Measurements from ENCODE around the gene CPPED1. TPM values are rescaled to one million over a fixed set of nuclear protein-coding genes. Genes with fewer than 3 reads are reported as not detected.

CPPED1 gene
- total and polyA plus RNA-seq, 2 experiments from 2014 or later, result 6.2 to 7.3 TPM

DNA sequence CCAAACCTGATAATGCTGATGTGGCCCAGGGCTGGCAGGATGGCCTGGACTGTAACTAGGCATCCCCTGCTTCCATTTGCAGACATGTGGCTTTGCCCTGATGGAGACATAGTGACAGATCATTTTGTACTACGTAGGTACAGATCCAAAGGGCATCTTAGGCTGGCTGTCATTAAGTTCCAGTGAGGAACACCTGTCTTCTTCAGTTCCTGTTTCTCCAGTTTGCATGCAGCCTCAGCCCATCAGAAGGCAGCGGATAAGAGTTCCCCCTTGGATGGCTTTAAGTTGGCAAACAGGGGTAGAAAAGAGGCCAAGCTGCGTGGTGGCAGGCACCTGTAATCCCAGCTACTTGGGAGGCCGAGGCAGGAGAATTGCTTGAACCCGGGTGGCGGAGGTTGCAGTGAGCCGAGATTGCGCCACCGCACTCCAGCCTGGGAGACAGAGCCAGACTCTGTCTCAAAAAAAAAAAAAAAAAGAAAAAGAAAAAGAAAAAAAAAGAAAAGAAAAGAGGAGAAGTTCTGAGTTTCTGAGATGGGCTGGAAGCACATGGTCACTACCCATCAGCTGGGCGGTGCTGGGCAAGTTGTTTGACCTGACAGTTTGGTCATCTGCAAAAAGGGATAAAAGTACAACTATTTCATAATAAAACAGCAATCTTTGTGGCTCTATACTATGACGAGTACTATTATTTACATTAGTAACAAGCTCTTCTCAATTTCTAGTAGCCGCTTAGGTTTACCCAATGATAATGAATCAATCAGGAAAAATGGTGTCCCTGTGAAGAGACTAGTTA, 42.7 kb downstream of the CPPED1 start:
- no peaks in the 10 kb centered on the region for H3K27me3 Mint-ChIP-seq (ENCODE audit: insufficient read depth, low read depth, poor library complexity)
- no peaks in the 10 kb centered on the region for H3F3A ChIP-seq (replicated peaks; ENCODE audit: low read depth)
- H3K4me2 ChIP-seq, result no peak overlapping the region
- no peaks in the 10 kb centered on the region for H3K36me3 ChIP-seq (ENCODE audit: insufficient read depth)
- no peaks in the 10 kb centered on the region for H3K79me2 ChIP-seq (replicated peaks; ENCODE audit: insufficient read depth)
- ATAC-seq (no peak), DNase-seq (ENCODE audit: low spot score) (no peak)
- peaks cover 12% of the 10 kb centered on the region; the same call in 2 of the 3 replicates for H3K4me1 Mint-ChIP-seq
- H3K27ac ChIP-seq (ENCODE audit: low read depth), result no peak overlapping the region
- TF ChIP-seq POLR2AphosphoS5 (IDR thresholded peaks at IDR 0.05; ENCODE audit: low read depth) (no peak), EZH2 (IDR thresholded peaks at IDR 0.05; ENCODE audit: low read depth, unreplicated experiment) (no peak), ZNF114 (CRISPR knock-in tag; IDR thresholded peaks at IDR 0.05) (no peak), NANOG (IDR thresholded peaks at IDR 0.05; ENCODE audit: borderline replicate concordance) (no peak), CREB1 (CRISPR knock-in tag; IDR thresholded peaks at IDR 0.05; ENCODE audit: low read depth) (no peak), ZNF331 (CRISPR knock-in tag; IDR thresholded peaks at IDR 0.05; ENCODE audit: low read depth) (no peak)
- TF ChIP-seq, protein P1, sequence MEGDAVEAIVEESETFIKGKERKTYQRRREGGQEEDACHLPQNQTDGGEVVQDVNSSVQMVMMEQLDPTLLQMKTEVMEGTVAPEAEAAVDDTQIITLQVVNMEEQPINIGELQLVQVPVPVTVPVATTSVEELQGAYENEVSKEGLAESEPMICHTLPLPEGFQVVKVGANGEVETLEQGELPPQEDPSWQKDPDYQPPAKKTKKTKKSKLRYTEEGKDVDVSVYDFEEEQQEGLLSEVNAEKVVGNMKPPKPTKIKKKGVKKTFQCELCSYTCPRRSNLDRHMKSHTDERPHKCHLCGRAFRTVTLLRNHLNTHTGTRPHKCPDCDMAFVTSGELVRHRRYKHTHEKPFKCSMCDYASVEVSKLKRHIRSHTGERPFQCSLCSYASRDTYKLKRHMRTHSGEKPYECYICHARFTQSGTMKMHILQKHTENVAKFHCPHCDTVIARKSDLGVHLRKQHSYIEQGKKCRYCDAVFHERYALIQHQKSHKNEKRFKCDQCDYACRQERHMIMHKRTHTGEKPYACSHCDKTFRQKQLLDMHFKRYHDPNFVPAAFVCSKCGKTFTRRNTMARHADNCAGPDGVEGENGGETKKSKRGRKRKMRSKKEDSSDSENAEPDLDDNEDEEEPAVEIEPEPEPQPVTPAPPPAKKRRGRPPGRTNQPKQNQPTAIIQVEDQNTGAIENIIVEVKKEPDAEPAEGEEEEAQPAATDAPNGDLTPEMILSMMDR (conservative IDR thresholded peaks at IDR 0.05; ENCODE audit: low read depth in 2 of 2), result no peak
- no peak overlapping the region for H2AFZ ChIP-seq
- no peaks in the 10 kb centered on the region for H3K9me3 Mint-ChIP-seq
- no peaks in the 10 kb centered on the region; the same call in 1 of the 2 replicates for H3K4me1 ChIP-seq (ENCODE audit: insufficient read depth)
- no peaks in the 10 kb centered on the region for H3K9me2 ChIP-seq (ENCODE audit: insufficient read depth)
- H3K4me3 Mint-ChIP-seq, result no peak overlapping the region
- no peak overlapping the region for H3K4me3 ChIP-seq
- H4K20me1 ChIP-seq (replicated peaks; ENCODE audit: insufficient read depth), result no peaks in the 10 kb centered on the region; the same call in 1 of the 2 replicates
- H3K27ac Mint-ChIP-seq, result no peak overlapping the region
- no peaks in the 10 kb centered on the region for H3K36me3 Mint-ChIP-seq (ENCODE audit: low read depth)
- no peaks in the 10 kb centered on the region for H3K27me3 ChIP-seq (ENCODE audit: insufficient read depth)

DNA sequence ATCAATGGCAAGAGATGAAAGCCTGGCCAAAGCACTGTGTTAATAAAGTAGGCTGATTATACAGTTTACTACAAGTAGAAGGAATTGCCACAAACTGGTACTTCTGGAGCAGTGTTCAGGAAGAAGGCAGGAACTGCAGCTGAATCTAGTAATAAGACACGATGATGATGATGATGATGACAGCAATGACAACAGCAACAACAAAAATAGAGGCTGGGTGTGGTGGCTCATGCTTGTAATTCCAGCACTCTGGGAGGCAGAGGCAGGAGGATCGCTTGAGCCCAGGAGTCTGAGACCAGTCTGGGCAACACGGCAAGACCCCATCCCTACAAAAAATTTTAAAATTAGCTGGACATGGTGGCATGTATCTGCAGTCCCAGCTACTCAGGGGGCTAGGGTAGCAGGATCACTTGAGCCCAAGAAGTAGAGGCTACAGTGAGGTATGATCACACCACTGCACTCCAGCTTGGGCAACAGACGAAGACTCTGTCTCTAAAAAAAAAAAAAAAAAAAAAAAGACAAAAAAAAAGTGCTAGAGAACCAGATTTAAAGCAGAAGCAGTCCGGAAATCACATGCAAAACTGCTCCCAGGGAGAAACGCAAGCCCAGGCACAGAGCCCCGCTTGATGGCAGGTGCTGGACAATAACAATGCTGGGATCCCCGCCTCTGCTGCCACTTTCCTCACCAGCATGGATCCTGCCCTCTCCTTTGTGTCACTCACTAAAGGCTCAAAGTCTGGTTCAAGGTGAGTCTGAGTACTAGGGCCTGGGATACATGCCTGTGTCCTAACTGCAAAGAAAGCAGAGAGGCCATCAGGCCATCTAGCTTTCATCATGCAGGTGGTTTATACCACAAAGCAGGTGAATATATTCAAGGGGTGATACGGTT, 44.8 kb downstream of the CPPED1 start:
- Histone ChIP-seq H4K20me1 (replicated peaks; ENCODE audit: insufficient read depth) (no peaks in the 10 kb centered on the region; the same call in 1 of the 2 replicates), H3K79me2 (replicated peaks; ENCODE audit: insufficient read depth) (no peaks in the 10 kb centered on the region), H3K4me3 (no peak overlapping the region), H2AFZ (no peak overlapping the region), H3K27ac (ENCODE audit: low read depth) (no peak overlapping the region), H3F3A (replicated peaks; ENCODE audit: low read depth) (no peaks in the 10 kb centered on the region), H3K36me3 (ENCODE audit: insufficient read depth) (no peaks in the 10 kb centered on the region), H3K9me2 (ENCODE audit: insufficient read depth) (no peaks in the 10 kb centered on the region), H3K27me3 (ENCODE audit: insufficient read depth) (no peaks in the 10 kb centered on the region), H3K4me2 (no peak overlapping the region), H3K4me1 (ENCODE audit: insufficient read depth) (no peaks in the 10 kb centered on the region; the same call in 1 of the 2 replicates)
- H3K4me3 Mint-ChIP-seq, result no peak overlapping the region
- ATAC-seq, result peak; percentile 66
- no peaks in the 10 kb centered on the region for H3K36me3 Mint-ChIP-seq (ENCODE audit: low read depth)
- H3K4me1 Mint-ChIP-seq, result peaks cover 12% of the 10 kb centered on the region; the same call in 2 of the 3 replicates
- H3K27me3 Mint-ChIP-seq (ENCODE audit: insufficient read depth, low read depth, poor library complexity), result no peaks in the 10 kb centered on the region
- H3K9me3 Mint-ChIP-seq, result no peaks in the 10 kb centered on the region
- 0 out of 2 replicates have a peak overlapping the region, but pooled peaks have one; percentile 61 for H3K27ac Mint-ChIP-seq
- DNase-seq (ENCODE audit: low spot score), result no peak
- no peak for TF ChIP-seq NANOG (IDR thresholded peaks at IDR 0.05; ENCODE audit: borderline replicate concordance)

Data from GM23338 (cell line).